ENCODE results near the gene COL3A1.

COL3A1 gene

DNA sequence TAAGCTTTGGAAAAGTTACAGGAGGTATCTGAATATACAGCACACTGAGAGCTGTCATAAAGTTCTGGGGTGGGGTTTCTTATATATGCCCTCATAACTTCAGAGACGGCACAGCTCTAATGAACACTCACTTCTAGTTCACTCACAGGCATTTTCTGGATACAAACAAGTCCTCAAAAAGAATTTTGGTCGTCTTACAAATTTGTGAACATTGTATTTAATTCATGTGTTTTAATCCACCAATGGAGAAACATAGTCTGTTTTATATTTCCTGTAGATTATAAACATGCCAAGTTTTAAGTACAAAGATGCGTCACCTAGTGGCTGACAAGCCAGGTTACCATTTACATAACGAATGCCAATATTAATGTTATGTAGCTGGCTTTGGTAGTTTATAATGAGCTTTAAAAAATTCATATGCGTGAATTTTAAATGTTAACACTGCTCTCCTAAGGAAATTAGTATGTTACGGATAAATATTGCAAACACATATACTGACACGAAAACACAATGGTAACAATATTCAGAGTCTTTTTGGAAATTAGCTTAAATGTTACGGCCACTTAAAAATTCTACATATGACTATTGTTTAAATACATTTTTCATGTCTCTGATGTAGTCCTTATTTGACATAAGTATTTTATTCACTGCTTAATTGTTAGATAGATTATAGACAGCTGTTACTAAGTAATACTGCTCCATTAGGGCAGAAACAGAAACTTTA, 2.5 kb downstream of the COL3A1 start:
- no peak for DNase-seq

- no peak for DNase-seq
Observed at GRCh38 chr2:188977317-188977716, 3.1 kb downstream of the COL3A1 start.

- DNase-seq: no peak
Observed at GRCh38 chr2:188978291-188979081, 4.3 kb downstream of the COL3A1 start.

DNA sequence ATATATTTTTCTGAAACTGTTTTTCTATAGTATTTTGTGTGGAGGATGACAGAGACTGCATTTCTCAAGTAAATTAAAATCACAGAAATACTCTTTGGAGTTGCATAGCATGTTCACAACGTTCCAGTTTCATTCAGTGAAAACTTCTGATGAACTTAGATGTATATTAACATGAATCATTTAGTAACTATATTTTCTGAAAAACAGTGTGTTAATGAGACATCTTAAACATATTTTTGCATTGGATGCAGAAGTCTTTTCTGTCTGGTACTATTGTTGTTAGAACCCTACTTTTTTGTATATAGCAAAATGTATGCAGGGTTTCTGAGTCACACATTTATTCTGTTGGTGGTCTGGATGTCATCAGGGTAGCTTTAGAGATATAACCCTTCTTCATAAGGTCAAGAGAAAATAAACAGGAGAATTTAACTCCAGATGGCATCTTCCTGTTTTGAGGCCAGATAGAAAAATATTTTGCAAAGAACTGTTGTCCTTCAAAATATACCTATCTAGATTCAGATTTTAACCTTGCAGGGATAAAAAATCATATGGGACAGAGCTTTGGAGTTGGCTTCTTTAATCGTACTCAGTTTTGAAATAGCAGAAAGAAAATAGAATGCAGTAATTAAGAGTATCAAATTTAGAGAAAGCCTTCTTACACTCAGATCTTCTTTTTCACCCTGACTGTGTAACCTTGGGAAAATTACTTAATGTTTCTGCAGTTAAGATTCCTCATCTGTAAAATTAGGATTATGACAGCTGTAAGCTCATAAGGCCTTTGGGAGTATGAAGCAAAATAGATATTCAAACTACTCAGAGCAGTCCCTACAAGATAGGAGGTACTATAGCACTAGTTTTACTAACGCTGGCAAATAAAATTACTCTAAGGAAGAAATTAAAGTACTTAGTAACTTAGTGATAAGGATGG, 5.3 kb downstream of the COL3A1 start:
- DNase-seq: no peak

GRCh38 chr2:188983427-188984064, 9.4 kb downstream of the COL3A1 start:
- no peak for DNase-seq

- no peak for DNase-seq
Observed at GRCh38 chr2:188984065-188984491, 9.9 kb downstream of the COL3A1 start.

GRCh38 chr2:188984680-188985079, 10.5 kb downstream of the COL3A1 start:
- DNase-seq: no peak

DNA sequence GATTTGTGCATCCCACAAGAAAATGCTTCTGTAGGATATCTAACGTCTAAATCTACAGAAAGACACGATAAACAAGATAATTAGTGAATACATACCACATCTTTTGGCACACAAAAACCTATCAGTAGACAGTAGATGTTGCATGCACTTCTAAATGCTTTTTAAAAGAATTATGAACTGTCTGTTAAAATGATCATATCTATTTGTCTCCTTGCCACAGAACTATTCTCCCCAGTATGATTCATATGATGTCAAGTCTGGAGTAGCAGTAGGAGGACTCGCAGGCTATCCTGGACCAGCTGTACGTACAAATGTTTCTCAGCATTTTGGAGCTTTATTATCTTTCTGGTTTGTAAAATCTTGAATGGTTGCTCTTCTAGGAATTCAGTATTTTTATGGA, 12.7 kb downstream of the COL3A1 start:
- no peak for DNase-seq

- no peak for DNase-seq
Observed at GRCh38 chr2:188993247-188993646, 19.1 kb downstream of the COL3A1 start.

GRCh38 chr2:188997263-188997662, 23.1 kb downstream of the COL3A1 start:
- no peak for DNase-seq

GRCh38 chr2:189000221-189000620, 26.0 kb downstream of the COL3A1 start:
- no peak for DNase-seq

DNA sequence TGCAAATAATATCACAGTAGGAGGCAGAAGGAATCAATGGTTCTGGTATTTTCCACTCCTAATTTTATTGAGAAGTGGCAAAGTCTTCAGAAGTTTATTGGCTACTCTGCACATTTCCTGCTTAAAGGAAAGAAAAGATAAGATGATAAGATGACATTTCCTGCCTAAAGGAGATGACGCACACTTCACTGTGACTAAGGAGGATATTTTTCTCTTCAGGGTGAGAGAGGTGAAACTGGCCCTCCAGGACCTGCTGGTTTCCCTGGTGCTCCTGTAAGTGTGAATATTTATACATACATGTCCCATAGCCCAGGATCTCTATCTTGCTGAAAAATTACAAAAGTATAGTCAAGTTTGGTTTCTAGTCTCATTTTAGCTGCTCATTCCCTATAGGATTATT, 27.9 kb downstream of the COL3A1 start:
- DNase-seq: no peak

DNA sequence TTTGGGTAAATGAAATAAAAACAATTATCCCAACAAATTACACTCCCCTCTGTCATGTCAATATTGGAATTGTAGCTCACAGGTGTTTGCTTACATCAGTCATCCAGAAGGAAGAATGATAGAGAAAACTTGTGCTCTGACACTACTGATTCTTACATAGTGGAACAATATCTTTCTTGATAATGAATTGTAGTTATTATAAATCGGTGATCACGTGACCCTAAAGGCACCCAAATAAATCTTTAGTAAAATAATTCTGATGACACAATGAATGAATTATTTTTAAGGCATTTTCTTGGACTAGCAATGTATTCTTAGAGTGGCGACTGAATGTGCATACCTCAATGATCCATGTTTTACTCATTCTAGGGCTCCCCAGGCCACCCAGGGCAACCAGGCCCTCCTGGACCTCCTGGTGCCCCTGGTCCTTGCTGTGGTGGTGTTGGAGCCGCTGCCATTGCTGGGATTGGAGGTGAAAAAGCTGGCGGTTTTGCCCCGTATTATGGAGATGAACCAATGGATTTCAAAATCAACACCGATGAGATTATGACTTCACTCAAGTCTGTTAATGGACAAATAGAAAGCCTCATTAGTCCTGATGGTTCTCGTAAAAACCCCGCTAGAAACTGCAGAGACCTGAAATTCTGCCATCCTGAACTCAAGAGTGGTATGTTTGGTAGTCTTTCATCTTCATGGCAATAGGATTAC, 34.5 kb downstream of the COL3A1 start:
- DNase-seq: no peak

DNA sequence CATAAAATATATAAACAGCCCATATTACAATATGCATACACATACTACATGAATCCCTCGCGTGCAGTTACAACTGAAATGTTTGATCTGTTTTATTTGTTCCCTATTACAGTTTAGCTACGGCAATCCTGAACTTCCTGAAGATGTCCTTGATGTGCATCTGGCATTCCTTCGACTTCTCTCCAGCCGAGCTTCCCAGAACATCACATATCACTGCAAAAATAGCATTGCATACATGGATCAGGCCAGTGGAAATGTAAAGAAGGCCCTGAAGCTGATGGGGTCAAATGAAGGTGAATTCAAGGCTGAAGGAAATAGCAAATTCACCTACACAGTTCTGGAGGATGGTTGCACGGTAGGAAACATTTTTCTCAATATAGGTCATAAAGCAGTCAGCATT, 36.4 kb downstream of the COL3A1 start:
- no peak for DNase-seq

GRCh38 chr2:189012351-189012750, 38.2 kb downstream of the COL3A1 start:
- no peak for DNase-seq

GRCh38 chr2:189013031-189013430, 38.9 kb downstream of the COL3A1 start:
- no peak for DNase-seq

DNA sequence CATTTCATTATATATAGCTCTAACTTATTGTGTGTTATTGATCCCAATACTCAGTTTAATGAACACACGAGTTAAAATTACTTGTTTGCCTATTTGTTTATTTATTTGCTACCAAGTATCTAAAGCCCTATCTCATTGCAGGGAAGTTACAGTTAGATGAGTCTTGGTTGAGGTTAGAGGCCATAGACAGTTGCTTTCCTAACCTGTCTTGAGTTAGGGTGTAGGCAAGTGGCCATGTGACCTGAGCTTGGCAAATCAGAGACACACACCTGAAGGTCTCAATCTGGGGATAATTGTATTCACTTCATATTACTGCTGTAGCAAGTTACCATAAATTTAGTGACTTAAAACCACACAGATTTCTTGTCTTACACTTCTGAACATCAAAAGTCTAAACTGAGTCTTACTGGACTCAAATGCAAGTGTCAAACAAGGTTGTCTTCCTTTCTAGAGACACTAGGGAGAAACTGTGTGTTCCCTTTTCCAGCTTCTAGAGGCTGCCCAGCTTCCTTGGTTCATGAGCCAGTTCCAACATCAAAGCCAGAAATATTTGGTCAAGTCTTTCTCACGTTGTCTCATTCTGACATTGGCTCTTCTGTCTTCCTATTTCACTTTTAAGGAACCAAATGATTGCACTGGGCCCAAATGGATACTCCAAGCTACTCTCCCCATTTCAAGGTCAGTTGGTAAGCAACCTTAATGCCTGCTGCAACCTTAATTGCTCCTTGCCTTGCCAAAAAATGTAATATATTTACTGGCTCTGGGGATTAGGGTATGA, 39.7 kb downstream of the COL3A1 start:
- no peak for DNase-seq

DNA sequence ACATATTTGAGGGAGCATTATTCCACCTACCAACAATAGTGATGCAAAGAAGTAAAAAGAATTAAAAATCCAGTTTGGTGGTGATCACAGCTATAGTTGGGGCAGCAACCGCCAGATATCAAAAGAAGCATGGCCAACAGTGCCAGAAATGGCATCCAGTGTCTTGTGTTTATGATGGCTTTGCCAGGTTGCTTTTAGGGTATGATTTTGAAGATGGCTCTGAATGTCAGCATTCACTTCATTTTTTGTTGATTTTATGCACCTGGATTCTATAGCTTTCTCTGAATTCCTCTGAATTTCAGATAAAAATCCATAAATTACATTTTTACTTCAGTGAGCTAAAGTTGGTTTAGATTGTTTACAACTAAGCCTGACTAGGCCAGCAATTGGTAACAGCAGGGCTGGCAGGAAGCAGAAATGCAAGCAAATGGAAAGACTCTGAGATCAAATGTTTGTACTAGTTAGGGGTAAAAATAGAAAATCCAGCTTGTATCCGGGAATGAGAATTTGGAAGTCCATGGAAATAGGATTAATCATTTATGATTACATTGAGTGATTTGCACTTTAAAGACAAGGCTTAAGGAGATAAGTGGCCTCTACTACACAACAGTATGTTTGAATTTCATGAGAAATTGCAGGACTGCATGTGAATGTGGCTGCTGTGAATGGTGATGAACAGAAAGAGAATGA, 40.4 kb downstream of the COL3A1 start:
- no peak for DNase-seq

- no peak for DNase-seq
Observed at GRCh38 chr2:189015359-189015758, 41.2 kb downstream of the COL3A1 start.

GRCh38 chr2:189016311-189016861, 42.2 kb downstream of the COL3A1 start:
- DNase-seq: no peak

Data from stimulated activated CD4-positive, alpha-beta T cell treated with anti-CD3 and anti-CD28 coated beads, Interleukin-15, amount 100 ng/mL, for 24 hours (primary cell).